ENCODE data around the gene ACTMAP.

The ACTMAP gene

DNA sequence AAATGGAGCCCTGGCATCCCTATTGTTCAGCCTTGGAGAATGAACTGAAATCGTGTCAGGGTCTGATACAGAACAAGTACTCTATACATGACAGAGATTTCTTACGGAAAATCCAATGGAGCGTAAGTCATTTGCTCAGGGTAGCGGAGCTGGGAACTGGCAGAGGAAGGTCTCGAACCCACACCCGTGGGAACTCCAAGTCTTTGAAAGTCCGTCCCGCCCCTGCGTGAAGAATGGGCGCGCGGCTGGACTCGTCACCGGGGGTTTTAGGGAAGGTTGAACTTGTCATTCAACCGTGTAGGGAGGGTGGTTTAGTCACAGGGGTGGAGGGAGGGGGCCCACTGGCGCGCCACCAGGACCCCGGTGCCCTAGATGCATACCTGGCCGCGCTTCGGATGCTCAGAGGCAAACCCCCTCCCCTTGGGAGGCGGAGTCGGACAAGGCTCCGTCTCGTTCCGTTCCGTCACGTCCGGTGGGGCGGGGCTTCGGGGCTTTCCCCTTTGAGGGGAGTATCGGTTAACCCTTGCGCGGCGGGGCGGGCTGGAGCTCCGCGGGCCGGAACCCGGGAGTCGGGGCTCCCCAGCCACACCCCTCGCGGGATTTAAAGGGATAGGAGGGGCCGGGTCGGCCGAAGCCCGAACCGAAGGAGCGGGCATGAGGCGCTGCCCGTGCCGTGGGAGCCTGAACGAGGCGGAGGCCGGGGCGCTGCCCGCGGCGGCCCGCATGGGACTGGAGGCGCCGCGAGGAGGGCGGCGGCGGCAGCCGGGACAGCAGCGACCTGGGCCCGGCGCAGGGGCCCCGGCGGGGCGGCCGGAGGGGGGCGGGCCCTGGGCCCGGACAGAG lies 33.6 kb downstream of the ACTMAP start, which contains the start of the genes COQ8B and ITPKC:
Gene COQ8B, minus strand, starts transcription at position 405 of the 843 bp plus-strand sequence. CDS start 2,254 bp downstream, outside the sequence.
Gene ITPKC, plus strand, starts transcription at position 631 of the 843 bp plus-strand sequence. Its CDS starts 24 bp downstream, at position 655.
- TF ChIP-seq ZNF8 (CRISPR knock-in tag; IDR thresholded peaks at IDR 0.05) (no peak), CSDC2 (CRISPR knock-in tag; IDR thresholded peaks at IDR 0.05) (0 out of 2 replicates have a peak, but pooled peaks have one; percentile 34), GLIS3 (CRISPR knock-in tag; IDR thresholded peaks at IDR 0.05) (0 out of 2 replicates have a peak, but pooled peaks have one; percentile 54)
- TF ChIP-seq, protein P1, sequence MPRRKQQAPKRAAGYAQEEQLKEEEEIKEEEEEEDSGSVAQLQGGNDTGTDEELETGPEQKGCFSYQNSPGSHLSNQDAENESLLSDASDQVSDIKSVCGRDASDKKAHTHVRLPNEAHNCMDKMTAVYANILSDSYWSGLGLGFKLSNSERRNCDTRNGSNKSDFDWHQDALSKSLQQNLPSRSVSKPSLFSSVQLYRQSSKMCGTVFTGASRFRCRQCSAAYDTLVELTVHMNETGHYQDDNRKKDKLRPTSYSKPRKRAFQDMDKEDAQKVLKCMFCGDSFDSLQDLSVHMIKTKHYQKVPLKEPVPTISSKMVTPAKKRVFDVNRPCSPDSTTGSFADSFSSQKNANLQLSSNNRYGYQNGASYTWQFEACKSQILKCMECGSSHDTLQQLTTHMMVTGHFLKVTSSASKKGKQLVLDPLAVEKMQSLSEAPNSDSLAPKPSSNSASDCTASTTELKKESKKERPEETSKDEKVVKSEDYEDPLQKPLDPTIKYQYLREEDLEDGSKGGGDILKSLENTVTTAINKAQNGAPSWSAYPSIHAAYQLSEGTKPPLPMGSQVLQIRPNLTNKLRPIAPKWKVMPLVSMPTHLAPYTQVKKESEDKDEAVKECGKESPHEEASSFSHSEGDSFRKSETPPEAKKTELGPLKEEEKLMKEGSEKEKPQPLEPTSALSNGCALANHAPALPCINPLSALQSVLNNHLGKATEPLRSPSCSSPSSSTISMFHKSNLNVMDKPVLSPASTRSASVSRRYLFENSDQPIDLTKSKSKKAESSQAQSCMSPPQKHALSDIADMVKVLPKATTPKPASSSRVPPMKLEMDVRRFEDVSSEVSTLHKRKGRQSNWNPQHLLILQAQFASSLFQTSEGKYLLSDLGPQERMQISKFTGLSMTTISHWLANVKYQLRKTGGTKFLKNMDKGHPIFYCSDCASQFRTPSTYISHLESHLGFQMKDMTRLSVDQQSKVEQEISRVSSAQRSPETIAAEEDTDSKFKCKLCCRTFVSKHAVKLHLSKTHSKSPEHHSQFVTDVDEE (CRISPR knock-in tag; IDR thresholded peaks at IDR 0.05): no peak; the same call in 1 of the 2 replicates
- peak; percentile 55 for ATAC-seq

DNA sequence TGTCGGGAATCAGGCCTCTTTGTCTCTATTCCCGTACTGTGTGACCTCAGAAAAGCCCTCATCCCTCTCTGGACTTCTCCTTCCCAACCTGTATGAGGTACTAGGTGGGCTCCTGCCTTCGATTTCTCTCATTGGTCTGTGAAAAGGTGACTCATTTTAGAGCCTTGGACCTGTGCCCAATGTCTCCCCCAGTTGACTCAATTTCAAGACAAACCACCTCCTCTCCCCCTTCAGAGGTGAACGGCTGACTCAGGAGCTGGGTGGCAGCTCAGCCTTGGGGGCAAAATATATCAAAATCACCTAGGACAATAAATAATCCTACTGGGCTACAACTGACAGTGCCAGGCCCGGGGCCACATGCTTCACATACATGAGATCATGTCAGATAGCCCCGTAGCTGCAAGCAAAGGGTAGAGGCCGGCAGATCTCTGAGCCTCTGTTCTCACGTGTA lies 34.2 kb downstream of the ACTMAP start:
- TF ChIP-seq PATZ1 (CRISPR knock-in tag; IDR thresholded peaks at IDR 0.05; ENCODE audit: borderline replicate concordance) (peak; percentile 12; the same call in 1 of the 2 replicates), ZNF8 (CRISPR knock-in tag; IDR thresholded peaks at IDR 0.05) (peak; percentile 6; the same call in 1 of the 2 replicates), CSRNP3 (CRISPR knock-in tag; IDR thresholded peaks at IDR 0.05) (no peak), TCF4 (CRISPR knock-in tag; IDR thresholded peaks at IDR 0.05; ENCODE audit: borderline replicate concordance) (no peak), POU6F1 (CRISPR knock-in tag; IDR thresholded peaks at IDR 0.05; ENCODE audit: borderline replicate concordance, low read depth) (no peak)
- TF ChIP-seq, protein P2, sequence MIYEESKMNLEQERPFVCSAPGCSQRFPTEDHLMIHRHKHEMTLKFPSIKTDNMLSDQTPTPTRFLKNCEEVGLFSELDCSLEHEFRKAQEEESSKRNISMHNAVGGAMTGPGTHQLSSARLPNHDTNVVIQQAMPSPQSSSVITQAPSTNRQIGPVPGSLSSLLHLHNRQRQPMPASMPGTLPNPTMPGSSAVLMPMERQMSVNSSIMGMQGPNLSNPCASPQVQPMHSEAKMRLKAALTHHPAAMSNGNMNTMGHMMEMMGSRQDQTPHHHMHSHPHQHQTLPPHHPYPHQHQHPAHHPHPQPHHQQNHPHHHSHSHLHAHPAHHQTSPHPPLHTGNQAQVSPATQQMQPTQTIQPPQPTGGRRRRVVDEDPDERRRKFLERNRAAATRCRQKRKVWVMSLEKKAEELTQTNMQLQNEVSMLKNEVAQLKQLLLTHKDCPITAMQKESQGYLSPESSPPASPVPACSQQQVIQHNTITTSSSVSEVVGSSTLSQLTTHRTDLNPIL (CRISPR knock-in tag; IDR thresholded peaks at IDR 0.05; ENCODE audit: low read depth): 0 out of 2 replicates have a peak, but pooled peaks have one; percentile 16
- peak; percentile 1 for ATAC-seq

- ATAC-seq: peak; percentile 81
- TF ChIP-seq ARNTL (CRISPR knock-in tag; IDR thresholded peaks at IDR 0.05; ENCODE audit: borderline replicate concordance, low read depth): no peak
- TF ChIP-seq CSDC2 (CRISPR knock-in tag; IDR thresholded peaks at IDR 0.05): no peak
- TF ChIP-seq ZFP3 (CRISPR knock-in tag; IDR thresholded peaks at IDR 0.05): no peak
- TF ChIP-seq, protein P1 (CRISPR knock-in tag; IDR thresholded peaks at IDR 0.05): no peak
- TF ChIP-seq TCF4 (CRISPR knock-in tag; IDR thresholded peaks at IDR 0.05; ENCODE audit: borderline replicate concordance): no peak
- no peak for TF ChIP-seq OSR1 (CRISPR knock-in tag; IDR thresholded peaks at IDR 0.05)
- TF ChIP-seq ZNF565 (CRISPR knock-in tag; conservative IDR thresholded peaks at IDR 0.05; ENCODE audit: low read depth): no peak
- no peak for TF ChIP-seq ZFP30 (CRISPR knock-in tag; IDR thresholded peaks at IDR 0.05)
- TF ChIP-seq ZNF8 (CRISPR knock-in tag; IDR thresholded peaks at IDR 0.05): no peak
- no peak for TF ChIP-seq TOX (CRISPR knock-in tag; IDR thresholded peaks at IDR 0.05; ENCODE audit: borderline replicate concordance)
- TF ChIP-seq ESRRG (CRISPR knock-in tag; IDR thresholded peaks at IDR 0.05): no peak
- TF ChIP-seq GLIS3 (CRISPR knock-in tag; IDR thresholded peaks at IDR 0.05): no peak
- TF ChIP-seq CSRNP3 (CRISPR knock-in tag; IDR thresholded peaks at IDR 0.05): no peak
- TF ChIP-seq RARB (CRISPR knock-in tag; IDR thresholded peaks at IDR 0.05): no peak
Observed at GRCh38 chr19:40714441-40715299, 35.6 kb downstream of the ACTMAP start.

All from SK-N-SH treated with all-trans-retinoic acid at 6 μM for 48 hours (cell line).